Measurements from ENCODE around the gene TXNRD2. TPM values are rescaled to one million over a fixed set of nuclear protein-coding genes. Genes with fewer than 3 reads are reported as not detected.

TXNRD2 gene
- total RNA-seq, 3 donors from 2014 or later (not counting 1 experiment from before 2014, with no cell fraction given): 23.5 to 37.3 (median 24.4) TPM

- H3K4me3 Mint-ChIP-seq: no peak overlapping the region
- peaks cover 7% of the 10 kb centered on the region for H3K36me3 Mint-ChIP-seq
- Histone ChIP-seq H3K27me3 (ENCODE audit: control insufficient read depth, insufficient read depth, low read length) (no peaks in the 10 kb centered on the region), H3K36me3 (ENCODE audit: control insufficient read depth, insufficient read depth, low read length) (no peaks in the 10 kb centered on the region), H3K4me3 (ENCODE audit: low read length) (no peak overlapping the region), H3K27ac (ENCODE audit: low read length) (no peak overlapping the region), H3K4me1 (ENCODE audit: control insufficient read depth, insufficient read depth, low read length) (no peaks in the 10 kb centered on the region), H3K9me3 (ENCODE audit: control insufficient read depth, insufficient read depth, low read length) (peaks cover 5% of the 10 kb centered on the region)
- no peak for TF ChIP-seq CTCF (IDR thresholded peaks at IDR 0.05)
- DNase-seq: no peak
- 88% methylated on average over 21 of the region's 21 CpGs for WGBS (ENCODE audit: insufficient coverage)
- H3K9me3 Mint-ChIP-seq: peaks cover 0 to 5% of the 10 kb centered on the region in 2 donors
- H3K4me1 Mint-ChIP-seq: peaks cover 0 to 6% of the 10 kb centered on the region in 2 donors
- no peak overlapping the region for H3K27ac Mint-ChIP-seq
- H3K27me3 Mint-ChIP-seq (ENCODE audit: low read depth in 2 of 2): no peaks in the 10 kb centered on the region
- intact Hi-C loops (cut with micrococcal nuclease): no loop called here
- ATAC-seq: no peak
These were observed 10.8 kb downstream of the TXNRD2 start for GRCh38 chr22:19930551-19931486.

- no peaks in the 10 kb centered on the region for H3K27me3 Mint-ChIP-seq (ENCODE audit: low read depth in 2 of 2)
- no peak overlapping the region for H3K27ac Mint-ChIP-seq
- no peaks in the 10 kb centered on the region for H3K36me3 ChIP-seq (ENCODE audit: control insufficient read depth, insufficient read depth, low read length)
- H3K4me1 ChIP-seq (ENCODE audit: control insufficient read depth, insufficient read depth, low read length): no peaks in the 10 kb centered on the region
- intact Hi-C loops (cut with micrococcal nuclease): no loop called here
- H3K9me3 Mint-ChIP-seq: no peaks in the 10 kb centered on the region
- H3K27ac ChIP-seq (ENCODE audit: low read length): no peak overlapping the region
- peaks cover 0 to 6% of the 10 kb centered on the region in 2 donors for H3K4me1 Mint-ChIP-seq
- DNase-seq (no peak), ATAC-seq (no peak)
- no peak overlapping the region for H3K4me3 Mint-ChIP-seq
- H3K36me3 Mint-ChIP-seq: no peaks in the 10 kb centered on the region
- H3K27me3 ChIP-seq (ENCODE audit: control insufficient read depth, insufficient read depth, low read length): no peaks in the 10 kb centered on the region
- no peak overlapping the region for H3K4me3 ChIP-seq (ENCODE audit: low read length)
- no peak for TF ChIP-seq CTCF (IDR thresholded peaks at IDR 0.05)
- no peaks in the 10 kb centered on the region for H3K9me3 ChIP-seq (ENCODE audit: control insufficient read depth, insufficient read depth, low read length)
- WGBS (ENCODE audit: insufficient coverage): 92% methylated on average over 21 of the region's 21 CpGs
These were observed 11.8 kb downstream of the TXNRD2 start for GRCh38 chr22:19929586-19930550.

GRCh38 chr22:19928207-19928606 is 13.4 kb downstream of the TXNRD2 start:
- Histone ChIP-seq H3K4me1 (ENCODE audit: control insufficient read depth, insufficient read depth, low read length) (no peaks in the 10 kb centered on the region), H3K4me3 (ENCODE audit: low read length) (no peak overlapping the region), H3K27me3 (ENCODE audit: control insufficient read depth, insufficient read depth, low read length) (no peaks in the 10 kb centered on the region), H3K36me3 (ENCODE audit: control insufficient read depth, insufficient read depth, low read length) (peaks cover 3% of the 10 kb centered on the region), H3K27ac (ENCODE audit: low read length) (no peak overlapping the region), H3K9me3 (ENCODE audit: control insufficient read depth, insufficient read depth, low read length) (no peaks in the 10 kb centered on the region)
- peaks cover 0 to 6% of the 10 kb centered on the region in 2 donors for H3K4me1 Mint-ChIP-seq
- no peak for ATAC-seq
- no peak overlapping the region for H3K4me3 Mint-ChIP-seq
- 90% methylated on average over 11 of the region's 11 CpGs for WGBS (ENCODE audit: insufficient coverage)
- H3K9me3 Mint-ChIP-seq: no peaks in the 10 kb centered on the region
- H3K36me3 Mint-ChIP-seq: no peaks in the 10 kb centered on the region
- no peak for TF ChIP-seq CTCF (IDR thresholded peaks at IDR 0.05)
- intact Hi-C loops (cut with micrococcal nuclease): no loop called here
- no peak overlapping the region for H3K27ac Mint-ChIP-seq
- DNase-seq: no peak
- no peaks in the 10 kb centered on the region for H3K27me3 Mint-ChIP-seq (ENCODE audit: low read depth in 2 of 2)
